ENCODE data around the gene GPR135. TPM values are rescaled to one million over a fixed set of nuclear protein-coding genes. Genes with fewer than 3 reads are reported as not detected.

Gene GPR135
- polyA plus RNA-seq, 1 donor = 3.5 TPM

GRCh38 chr14:59424341-59425071 lies 40.7 kb downstream of the GPR135 start:
- Histone ChIP-seq H3K27ac (ENCODE audit: low read length) (no peak overlapping the region), H3K4me1 (ENCODE audit: control insufficient read depth, insufficient read depth, low read length) (peaks cover 4% of the 10 kb centered on the region), H3K9me3 (ENCODE audit: control insufficient read depth, low read depth, low read length) (no peaks in the 10 kb centered on the region), H3K36me3 (ENCODE audit: control insufficient read depth, insufficient read depth, low read length) (no peaks in the 10 kb centered on the region), H3K27me3 (ENCODE audit: control insufficient read depth, insufficient read depth, low read length) (no peaks in the 10 kb centered on the region), H3K4me3 (ENCODE audit: low read length) (no peak overlapping the region)
- no peak for DNase-seq
- 83% methylated on average over 1 of the region's 4 CpGs for WGBS (ENCODE audit: insufficient coverage, low lambda C conversion rate)

GRCh38 chr14:59422069-59422881 lies 42.9 kb downstream of the GPR135 start:
- no peaks in the 10 kb centered on the region for H3K27me3 ChIP-seq (ENCODE audit: control insufficient read depth, insufficient read depth, low read length)
- WGBS (ENCODE audit: insufficient coverage, low lambda C conversion rate) = 67% methylated on average over 1 of the region's 7 CpGs
- DNase-seq = no peak
- no peaks in the 10 kb centered on the region for H3K36me3 ChIP-seq (ENCODE audit: control insufficient read depth, insufficient read depth, low read length)
- no peak overlapping the region for H3K27ac ChIP-seq (ENCODE audit: low read length)
- H3K9me3 ChIP-seq (ENCODE audit: control insufficient read depth, low read depth, low read length) = no peaks in the 10 kb centered on the region
- peaks cover 4% of the 10 kb centered on the region for H3K4me1 ChIP-seq (ENCODE audit: control insufficient read depth, insufficient read depth, low read length)
- no peak overlapping the region for H3K4me3 ChIP-seq (ENCODE audit: low read length)

GRCh38 chr14:59419303-59419702 lies 45.9 kb downstream of the GPR135 start:
- DNase-seq = peak in 1 of 2 donors; percentile 65
- no peaks in the 10 kb centered on the region for H3K9me3 ChIP-seq (ENCODE audit: control insufficient read depth, low read depth, low read length)
- H3K36me3 ChIP-seq (ENCODE audit: control insufficient read depth, insufficient read depth, low read length) = no peaks in the 10 kb centered on the region
- H3K27ac ChIP-seq (ENCODE audit: low read length) = no peak overlapping the region
- H3K4me1 ChIP-seq (ENCODE audit: control insufficient read depth, insufficient read depth, low read length) = peaks cover 4% of the 10 kb centered on the region
- no peaks in the 10 kb centered on the region for H3K27me3 ChIP-seq (ENCODE audit: control insufficient read depth, insufficient read depth, low read length)
- no peak overlapping the region for H3K4me3 ChIP-seq (ENCODE audit: low read length)
- no CpG with 5 or more reads among the region's 2 CpGs for WGBS (ENCODE audit: insufficient coverage, low lambda C conversion rate)

GRCh38 chr14:59417311-59417710 lies 47.9 kb downstream of the GPR135 start:
- H3K9me3 ChIP-seq (ENCODE audit: control insufficient read depth, low read depth, low read length) = no peaks in the 10 kb centered on the region
- H3K4me3 ChIP-seq (ENCODE audit: low read length) = no peak overlapping the region
- WGBS (ENCODE audit: insufficient coverage, low lambda C conversion rate) = no CpG with 5 or more reads among the region's 6 CpGs
- H3K4me1 ChIP-seq (ENCODE audit: control insufficient read depth, insufficient read depth, low read length) = peaks cover 4% of the 10 kb centered on the region
- H3K27me3 ChIP-seq (ENCODE audit: control insufficient read depth, insufficient read depth, low read length) = no peaks in the 10 kb centered on the region
- no peaks in the 10 kb centered on the region for H3K36me3 ChIP-seq (ENCODE audit: control insufficient read depth, insufficient read depth, low read length)
- DNase-seq = no peak
- H3K27ac ChIP-seq (ENCODE audit: low read length) = no peak overlapping the region

- Histone ChIP-seq H3K4me1 (ENCODE audit: control insufficient read depth, insufficient read depth, low read length) (peaks cover 4% of the 10 kb centered on the region), H3K4me3 (ENCODE audit: low read length) (no peak overlapping the region), H3K27me3 (ENCODE audit: control insufficient read depth, insufficient read depth, low read length) (no peaks in the 10 kb centered on the region), H3K36me3 (ENCODE audit: control insufficient read depth, insufficient read depth, low read length) (no peaks in the 10 kb centered on the region), H3K27ac (ENCODE audit: low read length) (no peak overlapping the region), H3K9me3 (ENCODE audit: control insufficient read depth, low read depth, low read length) (no peaks in the 10 kb centered on the region)
- DNase-seq = no peak
- 100% methylated on average over 1 of the region's 5 CpGs for WGBS (ENCODE audit: insufficient coverage, low lambda C conversion rate)
These were observed 49.2 kb downstream of the GPR135 start for GRCh38 chr14:59415836-59416602.

Other genes starting within 250 kb of the GPR135 start
- 45.4 TPM for gene L3HYPDH, start 19.0 kb upstream of the GPR135 start, polyA plus RNA-seq
- 65.1 TPM for gene JKAMP, start 19.1 kb upstream of the GPR135 start, polyA plus RNA-seq
- gene CCDC175, start 111.4 kb upstream of the GPR135 start, polyA plus RNA-seq = 1.5 TPM

Data from large intestine (tissue), 3 donors.